C1 segment of cervical spinal cord (tissue), 14 donors: ENCODE data around the gene ZNF333.
A peak's percentile ranks its signal among the peaks of the same experiment; 100 is the strongest.
"Not testable (repeated sequence)": the region's sequence is repeated elsewhere in the genome, so short reads cannot be mapped to it uniquely, and the experiment has no call there.

ENCODE experiments used
- DNase-seq, 14 donors: peaks; one replicate each; lab custom pipeline; 2025; lab: John Stamatoyannopoulos, UW

Gene ZNF333

DNA sequence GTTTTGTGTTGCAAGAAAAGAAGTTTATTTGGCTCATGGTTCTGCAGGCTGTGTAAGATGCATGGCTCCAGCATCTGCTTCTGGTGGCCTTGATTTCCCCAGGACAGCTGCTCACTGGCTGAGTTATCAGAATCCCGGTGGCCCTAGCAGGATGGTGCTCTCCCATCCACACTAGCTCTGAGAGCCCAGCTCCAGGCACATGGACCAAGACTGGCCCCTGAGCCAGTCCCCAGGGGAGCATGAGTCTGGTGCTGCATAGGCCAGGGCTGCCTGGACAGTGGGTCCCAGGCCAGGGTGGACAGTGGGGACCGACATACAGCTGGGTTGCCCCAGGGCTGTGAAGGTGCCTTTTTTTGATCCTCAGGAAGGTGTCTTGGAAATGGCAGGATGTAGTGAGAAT lies 78.2 kb downstream of the ZNF333 start:
- DNase-seq = no peak

DNA sequence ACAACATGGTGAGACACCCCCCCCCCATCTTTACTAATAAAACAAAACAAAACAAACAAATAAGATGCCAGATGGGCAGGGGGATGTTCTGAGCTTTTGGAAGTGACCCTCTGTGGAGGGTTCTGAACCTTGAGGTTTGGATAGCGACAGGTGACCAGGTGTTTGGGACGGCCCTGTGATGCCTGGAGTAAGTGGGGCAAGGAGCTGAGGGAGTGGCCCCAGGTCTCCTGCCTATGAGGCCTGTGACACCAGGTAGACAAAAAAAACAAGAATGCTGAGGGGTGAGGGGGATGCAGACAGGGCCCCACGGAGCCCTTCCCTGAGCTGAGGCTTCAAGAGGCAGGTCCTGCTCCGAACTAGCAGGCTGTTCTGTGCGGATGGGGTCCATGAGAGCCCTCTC lies 79.4 kb downstream of the ZNF333 start:
- DNase-seq = no peak

DNA sequence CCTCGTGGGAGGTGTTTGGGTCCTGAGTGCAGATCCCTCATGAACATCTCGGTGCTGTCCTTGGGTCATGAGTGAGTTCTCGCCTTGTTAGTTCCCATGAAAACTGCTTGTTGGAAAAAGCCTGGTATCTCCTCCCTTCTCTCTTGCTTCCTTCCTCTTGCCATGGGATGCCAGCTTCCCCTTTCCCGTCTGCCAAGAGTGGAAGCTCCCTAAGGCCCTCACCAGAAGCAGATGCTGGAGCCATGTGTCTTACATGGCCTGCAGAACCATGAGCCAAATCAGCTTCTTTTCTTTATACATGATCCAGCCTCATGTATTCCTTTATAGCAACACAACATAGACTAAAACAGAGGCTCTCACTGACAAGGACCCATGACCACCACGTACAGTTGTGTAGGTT lies 80.3 kb downstream of the ZNF333 start:
- DNase-seq = no peak

DNA sequence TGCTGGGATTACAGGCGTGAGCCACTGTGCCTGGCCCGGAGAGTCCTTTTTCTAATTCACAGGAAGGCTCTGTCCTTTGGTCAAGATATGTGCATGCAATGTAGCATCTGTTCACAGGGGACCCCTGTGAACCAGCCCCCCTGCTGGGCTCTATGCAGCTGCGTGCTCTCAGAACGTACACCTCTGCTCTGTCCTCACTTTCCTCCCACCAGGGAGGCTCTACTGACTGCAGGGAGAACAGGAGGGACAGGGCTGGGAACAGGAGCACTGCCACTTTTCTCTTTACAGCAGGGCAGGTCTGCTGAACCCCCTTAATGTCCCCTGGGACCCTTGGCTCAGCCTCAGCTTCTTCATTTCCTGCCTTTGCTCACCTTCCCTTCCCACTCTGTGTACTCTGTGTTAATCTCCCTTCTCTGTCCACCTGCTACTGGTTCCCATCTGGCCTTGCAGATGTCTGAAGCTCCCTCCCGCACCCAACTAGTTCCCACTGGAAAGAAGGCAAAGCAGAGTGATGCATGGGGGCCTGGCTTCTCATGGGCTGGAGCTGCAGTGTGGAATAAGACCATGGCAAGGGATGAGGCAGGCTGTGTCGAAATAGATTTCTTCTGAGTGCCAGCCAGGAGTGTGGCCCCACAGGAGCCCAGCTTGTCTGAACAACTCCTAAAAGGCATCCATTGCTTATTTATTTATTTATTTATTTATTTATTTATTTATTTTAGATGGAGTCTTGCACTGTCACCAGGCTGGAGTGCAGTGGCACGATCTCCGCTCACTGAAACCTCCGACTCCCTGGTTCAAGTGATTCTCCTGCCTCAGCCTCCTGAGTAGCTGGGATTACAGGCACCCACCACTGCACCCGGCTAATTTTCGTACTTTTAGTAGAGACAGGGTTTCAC lies 81.3 kb downstream of the ZNF333 start:
- DNase-seq = no peak

DNA sequence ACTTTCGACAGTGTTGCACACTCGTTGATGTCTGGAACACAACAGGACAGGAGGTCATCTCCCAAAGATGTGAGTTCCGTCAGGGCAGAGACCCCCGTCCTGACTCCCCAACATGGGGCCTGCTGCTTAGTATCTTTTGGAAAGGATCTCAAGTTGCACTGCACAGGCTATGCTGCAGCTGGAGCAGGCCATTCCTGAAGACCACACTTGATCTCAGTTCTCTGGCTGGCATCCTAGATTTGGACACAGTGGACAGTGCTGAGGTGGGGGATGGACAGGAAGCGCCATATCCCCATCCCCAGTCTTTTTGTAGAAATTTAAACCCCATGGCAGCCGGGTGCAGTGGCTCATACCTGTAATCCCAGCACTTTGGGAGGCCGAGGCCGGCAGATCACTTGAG lies 82.6 kb downstream of the ZNF333 start:
- DNase-seq = no peak

DNA sequence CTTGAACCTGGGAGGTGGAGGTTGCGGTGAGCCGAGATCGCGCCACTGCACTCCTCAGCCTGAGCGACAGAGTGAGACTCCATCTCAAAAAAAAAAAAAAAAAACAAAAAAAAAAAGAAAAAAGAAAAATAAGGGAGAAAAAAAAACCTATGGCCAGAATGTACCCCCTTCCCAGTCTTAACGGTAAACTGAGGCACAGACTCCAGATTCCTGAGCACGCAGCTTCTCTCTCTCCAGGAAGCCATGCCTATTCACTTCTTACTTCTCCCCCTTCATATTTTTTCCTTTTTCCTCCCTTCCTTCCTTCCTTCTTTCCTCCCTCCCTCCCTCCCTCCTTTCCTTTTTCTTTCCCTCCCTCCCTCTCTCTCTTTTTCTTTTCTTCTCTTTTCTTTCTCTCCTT lies 83.1 kb downstream of the ZNF333 start:
- DNase-seq = no peak

DNA sequence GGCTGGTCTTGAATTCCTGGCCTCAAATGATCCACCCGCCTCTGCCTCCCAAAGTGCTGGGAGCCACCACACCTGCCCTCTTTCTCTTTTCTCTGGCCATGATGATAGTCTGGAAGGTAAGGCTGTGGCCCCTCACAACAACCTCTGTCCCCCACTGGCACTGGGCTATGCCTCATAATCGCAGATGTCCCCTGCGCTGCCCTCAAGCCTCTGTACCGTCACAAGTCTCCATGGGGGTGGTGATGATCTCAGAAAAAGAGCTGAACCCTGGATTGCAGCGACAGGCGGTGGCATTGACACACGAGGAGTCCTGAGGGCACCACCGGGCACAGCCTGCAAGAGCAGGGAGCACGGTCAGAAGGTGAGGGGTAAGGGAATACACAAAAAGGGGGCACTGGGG lies 83.9 kb downstream of the ZNF333 start:
- DNase-seq = not testable (repeated sequence)

DNA sequence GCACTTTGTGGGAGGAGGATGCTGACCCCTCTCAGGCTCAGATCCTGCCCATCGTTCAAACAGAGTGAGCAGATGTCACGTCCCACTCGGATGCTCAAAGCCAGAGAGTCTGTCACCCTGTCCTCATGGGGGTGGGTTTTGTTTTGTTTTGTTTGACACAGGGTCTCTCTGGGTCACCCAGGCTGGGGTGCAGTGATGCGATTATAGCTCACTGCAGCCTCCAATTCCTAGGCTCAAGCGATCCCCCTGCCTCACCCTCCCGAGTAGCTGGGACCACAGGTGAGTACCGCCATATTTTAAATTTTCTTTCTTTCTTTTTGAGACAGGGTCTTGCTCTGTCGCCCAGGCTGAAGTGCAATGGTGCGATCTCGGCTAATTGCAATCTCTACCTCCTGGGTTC lies 84.5 kb downstream of the ZNF333 start:
- no peak for DNase-seq

DNA sequence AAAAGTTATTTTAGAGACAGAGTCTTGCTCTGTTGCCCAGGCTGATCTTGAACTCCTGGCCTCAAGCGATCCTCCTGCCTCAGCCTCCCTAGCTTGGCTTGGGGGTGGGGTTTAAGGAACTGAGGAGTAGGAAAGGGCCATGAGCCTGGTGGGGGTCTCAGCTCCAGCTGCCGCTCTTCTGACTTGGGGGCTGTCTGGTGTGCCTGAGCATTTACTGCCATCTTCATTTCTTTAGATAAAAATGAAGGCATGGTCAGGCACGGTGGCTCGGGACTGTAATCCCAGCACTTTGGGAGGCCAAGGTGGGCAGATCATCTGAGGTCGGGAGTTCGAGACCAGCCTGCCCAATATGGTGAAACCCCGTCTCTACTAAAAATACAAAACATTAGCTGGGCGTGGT lies 85.5 kb downstream of the ZNF333 start:
- DNase-seq = not testable (repeated sequence)

DNA sequence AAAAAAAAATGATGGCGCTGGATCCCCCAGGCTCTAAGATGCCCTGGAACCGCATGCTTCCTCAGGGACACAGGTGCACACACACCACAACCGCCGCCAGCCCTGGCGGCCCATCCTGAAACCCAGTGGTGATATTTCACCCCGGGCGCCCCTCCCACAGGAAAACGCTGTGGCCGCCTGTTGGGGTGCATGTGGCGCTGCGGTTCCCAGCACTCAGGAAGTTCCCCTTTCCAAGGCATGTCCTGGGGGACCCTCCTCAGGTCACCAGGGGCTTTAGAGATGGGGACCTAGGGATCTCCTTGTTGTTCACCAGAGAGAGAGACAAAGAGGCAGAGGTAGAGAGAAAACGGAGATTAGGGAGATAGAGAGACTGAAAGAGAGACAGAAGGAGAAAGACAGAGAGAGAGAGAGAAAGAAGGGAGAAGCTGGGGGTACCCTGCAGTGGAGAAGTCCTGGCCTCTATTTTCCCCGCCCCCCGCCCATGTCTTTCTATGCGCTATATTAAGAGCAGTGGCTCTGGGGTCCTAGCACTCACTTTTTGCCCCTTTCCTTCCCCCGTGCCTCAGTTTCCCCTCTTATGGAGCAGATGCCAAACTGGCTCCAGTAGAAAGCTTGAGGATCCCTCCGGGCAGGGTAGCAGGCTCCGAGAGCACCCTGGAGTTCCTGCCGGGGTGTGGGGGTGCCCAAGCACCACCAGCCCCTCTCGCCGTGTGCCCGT lies 86.2 kb downstream of the ZNF333 start:
- peak in 6 of 14 donors; percentile 0 to 14 (median 8) for DNase-seq

DNA sequence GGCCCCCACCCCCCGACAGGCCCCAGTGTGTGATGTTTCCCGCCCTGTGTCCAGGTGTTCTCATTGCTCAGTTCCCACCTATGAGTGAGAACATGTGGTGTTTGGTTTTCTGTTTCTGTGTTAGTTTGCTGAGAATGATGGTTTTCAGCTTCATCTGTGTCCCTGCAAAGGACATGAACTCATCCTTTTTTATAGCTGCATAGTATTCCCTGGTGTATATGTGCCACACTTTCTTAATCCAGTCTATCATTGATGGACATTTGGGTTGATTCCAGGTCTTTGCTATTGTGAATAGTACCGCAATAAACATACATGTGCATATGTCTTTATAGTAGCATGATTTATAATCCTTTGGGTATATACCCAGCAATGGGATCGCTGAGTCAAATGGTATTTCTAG lies 87.8 kb downstream of the ZNF333 start:
- DNase-seq = not testable (repeated sequence)

DNA sequence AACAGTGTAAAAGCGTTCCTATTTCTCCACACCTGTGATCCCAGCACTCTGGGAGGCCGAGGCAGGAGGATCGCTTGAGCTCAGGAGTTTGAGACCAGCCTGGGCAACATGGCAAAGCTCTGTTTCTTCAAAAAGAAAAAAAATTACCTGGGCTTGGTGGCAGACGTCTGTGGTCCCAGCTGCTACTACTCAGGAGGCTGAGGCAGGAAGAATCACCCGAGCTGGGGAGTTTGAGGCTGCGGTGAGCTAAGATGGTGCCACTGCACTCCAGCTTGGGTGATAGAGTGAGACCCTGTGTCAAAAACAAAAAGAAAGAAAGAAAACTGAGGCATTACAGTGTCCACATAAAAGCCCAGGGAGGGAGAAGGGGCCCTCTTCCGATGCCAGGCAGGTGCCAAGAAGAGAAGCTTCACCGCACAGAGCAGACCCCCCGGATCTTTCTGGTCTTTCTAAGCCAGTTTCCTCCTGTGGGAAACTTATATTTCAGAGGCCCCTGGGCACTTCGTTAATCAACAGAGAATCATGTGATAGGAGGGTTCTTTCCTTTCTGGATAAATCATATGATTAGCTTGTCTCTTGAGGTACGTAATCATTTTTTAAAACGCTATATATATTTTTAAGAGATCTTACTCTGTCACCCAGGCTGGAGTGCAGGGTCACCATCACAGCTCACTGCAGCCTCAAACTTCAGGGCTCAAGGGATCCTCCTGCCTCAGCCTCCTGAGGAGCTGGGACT lies 88.4 kb downstream of the ZNF333 start, which contains the start of gene ADGRE2:
ADGRE2 (minus strand) TSS at position 451 of the 736 bp plus-strand sequence. CDS start 1,804 bp downstream, outside the sequence.
- DNase-seq = not testable (repeated sequence)

DNA sequence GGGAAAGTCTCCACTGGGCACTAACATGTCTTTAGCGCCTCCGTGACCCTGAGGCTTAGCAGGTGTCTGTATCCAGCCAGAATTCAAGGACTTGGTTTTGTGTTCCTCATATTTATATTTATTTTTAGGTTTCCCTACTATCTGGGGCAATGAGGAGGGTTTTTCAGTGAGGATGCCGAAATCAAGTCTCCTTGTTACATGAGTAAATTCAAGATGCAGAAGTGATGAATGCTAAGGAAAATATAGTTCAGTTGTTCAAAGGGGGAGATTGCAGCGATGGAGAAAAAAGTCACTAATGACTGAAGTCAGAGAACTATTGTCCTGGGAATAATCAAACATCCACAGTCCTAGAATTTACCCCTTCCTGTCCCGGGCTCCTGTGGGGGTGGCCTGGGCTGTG lies 89.3 kb downstream of the ZNF333 start:
- DNase-seq = no peak

DNA sequence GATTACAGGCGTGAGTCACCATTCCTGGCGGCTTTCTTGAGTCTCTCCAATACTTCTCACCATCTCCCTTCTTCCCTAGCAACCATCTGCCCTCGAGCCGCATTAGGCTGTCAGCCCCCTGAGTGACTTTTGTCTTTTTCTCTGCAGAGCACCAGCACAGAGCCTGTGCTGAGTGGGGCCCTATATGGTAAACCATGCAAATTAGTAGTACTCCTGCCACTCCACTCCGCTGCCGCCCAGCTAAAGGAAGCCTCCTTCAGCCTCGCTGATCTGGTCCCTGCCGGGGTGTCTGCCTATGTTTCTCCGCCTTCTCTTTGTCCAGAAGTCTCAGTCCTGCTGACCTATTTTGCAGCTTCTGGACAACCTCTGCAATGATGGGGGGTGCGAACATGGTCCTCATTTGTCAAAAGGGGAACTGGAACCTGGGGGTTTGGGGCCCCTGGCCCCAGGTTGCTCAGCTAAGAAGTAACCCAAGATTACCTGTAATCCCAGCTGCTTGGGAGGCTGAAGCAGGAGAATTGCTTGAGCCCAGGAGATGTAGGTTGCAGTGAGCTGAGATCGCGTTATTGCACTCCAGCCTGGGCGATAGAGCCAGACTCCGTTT lies 90.9 kb downstream of the ZNF333 start:
- DNase-seq = not testable (repeated sequence)

DNA sequence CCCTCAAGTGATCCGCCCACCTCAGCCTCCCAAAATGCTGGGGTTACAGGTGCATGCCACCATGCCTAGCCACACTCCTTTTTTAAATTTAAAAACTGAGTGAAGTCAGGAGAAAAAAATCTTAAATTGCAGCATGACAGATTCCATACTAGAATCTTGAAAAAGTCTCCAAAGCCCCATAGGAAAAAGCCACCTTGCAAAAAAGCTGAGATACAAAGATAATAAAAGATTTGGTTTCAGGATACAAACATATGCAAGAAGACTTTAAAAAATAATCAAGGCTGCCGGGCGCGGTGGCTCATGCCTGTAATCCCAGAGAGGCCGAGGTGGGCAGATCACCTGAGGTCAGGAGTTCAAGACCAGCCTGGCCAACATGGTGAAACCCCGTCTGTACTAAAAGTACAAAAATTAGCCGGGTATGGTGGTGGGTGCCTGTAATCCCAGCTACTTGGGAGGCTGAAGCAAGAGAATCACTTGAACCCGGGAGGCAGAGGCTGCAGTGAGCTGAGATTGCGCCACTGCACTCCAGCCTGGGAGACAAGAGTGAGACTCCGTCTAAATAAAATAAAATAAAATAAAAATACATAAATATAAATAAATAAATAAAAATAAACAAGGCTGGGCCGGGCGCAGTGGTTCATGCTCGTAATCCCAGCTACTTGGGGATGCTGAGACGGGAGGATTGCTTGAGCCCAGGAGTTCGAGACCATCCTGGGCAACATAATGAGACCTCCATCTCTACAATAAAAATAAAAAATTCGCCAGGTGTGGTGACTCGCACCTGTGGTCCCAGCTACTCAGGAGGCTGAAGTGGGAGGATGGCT lies 92.1 kb downstream of the ZNF333 start:
- not testable (repeated sequence) for DNase-seq

DNA sequence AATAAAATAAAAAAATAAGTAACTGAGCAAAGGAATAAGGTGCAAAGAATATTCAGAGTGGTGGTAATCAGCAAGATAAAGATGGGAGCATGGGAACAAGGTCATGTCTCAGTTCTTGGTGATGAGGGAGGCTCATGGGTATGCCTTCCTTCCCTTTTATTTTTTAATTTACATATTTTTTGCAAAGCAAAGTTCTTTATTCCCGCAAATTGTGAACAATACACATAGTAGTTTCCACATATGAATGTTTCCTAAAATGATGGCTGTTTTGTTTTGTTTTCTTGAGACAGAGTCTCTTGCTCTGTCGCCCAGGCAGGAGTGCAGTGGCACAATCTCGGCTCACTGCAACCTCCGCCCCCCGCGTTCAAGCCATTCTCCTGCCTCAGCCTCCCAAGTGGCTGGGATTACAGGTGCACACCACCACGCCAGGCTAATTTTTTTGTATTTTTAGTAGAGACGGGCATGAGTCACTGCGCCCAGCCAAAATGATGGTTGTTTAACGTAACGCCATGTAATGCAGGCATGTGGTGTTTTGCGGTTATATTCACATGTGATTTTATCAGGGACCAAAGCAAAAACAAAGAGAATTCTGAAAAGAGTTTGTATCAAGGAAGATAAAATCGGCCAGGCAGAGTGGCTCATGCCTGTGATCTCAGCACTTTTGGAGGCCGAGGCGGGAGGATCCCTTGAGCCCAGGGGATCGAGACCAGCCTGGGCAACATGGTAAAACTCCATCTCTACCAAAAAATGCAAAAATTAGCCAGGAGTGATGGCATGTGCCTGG lies 93.0 kb downstream of the ZNF333 start:
- no peak for DNase-seq
